PC-9 (cell line): ENCODE results near the gene MTX1.

Experiments used
- CTCF ChIP-seq: fragments of 200-600 bp; sonication (generic); conservative IDR thresholded peaks from 2 replicates; pipeline ENCODE4 v1.6.1; 2017; ENCODE audit warnings: mixed run types, antibody characterized with exemption, mild to moderate bottlenecking, moderate library complexity
- EZH2 ChIP-seq: fragments of 200-600 bp; sonication (generic); IDR thresholded peaks from 2 replicates; pipeline ENCODE4 v1.8.0; 2017; ENCODE audit warnings: antibody characterized with exemption, low read depth

GRCh38 chr1:155218854-155219591, 10.5 kb downstream of the MTX1 start:
- TF ChIP-seq CTCF (no peak), EZH2 (no peak)
